Measurements from ENCODE around the gene ZKSCAN2. TPM values are rescaled to one million over a fixed set of nuclear protein-coding genes. Genes with fewer than 3 reads are reported as not detected.

Gene ZKSCAN2
- total RNA-seq: 2.6 and 4.2 TPM in 2 replicates

- DNase-seq (ENCODE audit: low read depth, low spot score): peak; percentile 48
These were observed at the start of gene ZKSCAN2 for GRCh38 chr16:25257470-25257955. TSS of gene ZKSCAN2 (minus strand) at chr16:25257845. CDS start at chr16:25257127, 718 bp downstream.

GRCh38 chr16:25299792-25300590 lies 42.3 kb upstream of the ZKSCAN2 start:
- DNase-seq (ENCODE audit: low read depth, low spot score): no peak

DNA sequence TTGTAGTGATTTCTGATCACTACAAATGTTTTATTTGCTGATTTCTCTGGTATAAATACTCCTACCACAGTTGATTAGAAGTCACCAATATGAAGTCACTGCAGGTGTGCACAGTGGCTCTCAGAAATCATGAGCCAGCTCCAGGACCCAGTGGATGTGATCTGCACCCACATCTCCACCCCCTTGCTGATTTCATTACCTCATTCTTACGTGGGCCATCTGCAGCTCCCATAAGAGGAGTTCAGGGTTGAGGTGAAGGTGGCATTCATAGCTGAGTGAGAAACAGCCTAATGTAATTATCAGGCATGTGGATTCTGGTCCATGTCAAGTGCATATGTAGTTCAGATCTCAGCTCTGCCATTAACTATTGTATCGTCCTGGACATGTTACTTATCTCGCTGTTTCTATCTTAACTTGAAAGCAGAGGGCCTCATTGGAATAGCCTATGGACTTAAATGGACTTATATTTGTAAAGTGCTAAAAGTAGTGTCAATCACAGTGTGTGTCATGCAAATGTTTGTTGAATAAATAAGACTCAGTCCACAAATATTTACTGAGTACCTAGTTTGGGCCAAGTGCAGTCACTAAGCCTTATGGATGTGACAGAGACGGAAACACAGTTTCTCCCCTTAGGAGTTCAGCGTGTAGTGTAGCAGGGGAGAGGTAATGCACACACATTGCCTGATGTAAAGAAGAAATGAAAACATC lies 40.7 kb upstream of the ZKSCAN2 start:
- no peak for DNase-seq (ENCODE audit: low read depth, low spot score)

- no peak for DNase-seq (ENCODE audit: low read depth, low spot score)
These were observed 39.6 kb upstream of the ZKSCAN2 start for GRCh38 chr16:25297151-25297787.

GRCh38 chr16:25291580-25291979 lies 33.9 kb upstream of the ZKSCAN2 start:
- no peak for DNase-seq (ENCODE audit: low read depth, low spot score)

- DNase-seq (ENCODE audit: low read depth, low spot score): no peak
These were observed 31.8 kb upstream of the ZKSCAN2 start for GRCh38 chr16:25289466-25289865.

GRCh38 chr16:25279491-25279890 lies 21.8 kb upstream of the ZKSCAN2 start:
- no peak for DNase-seq (ENCODE audit: low read depth, low spot score)

DNA sequence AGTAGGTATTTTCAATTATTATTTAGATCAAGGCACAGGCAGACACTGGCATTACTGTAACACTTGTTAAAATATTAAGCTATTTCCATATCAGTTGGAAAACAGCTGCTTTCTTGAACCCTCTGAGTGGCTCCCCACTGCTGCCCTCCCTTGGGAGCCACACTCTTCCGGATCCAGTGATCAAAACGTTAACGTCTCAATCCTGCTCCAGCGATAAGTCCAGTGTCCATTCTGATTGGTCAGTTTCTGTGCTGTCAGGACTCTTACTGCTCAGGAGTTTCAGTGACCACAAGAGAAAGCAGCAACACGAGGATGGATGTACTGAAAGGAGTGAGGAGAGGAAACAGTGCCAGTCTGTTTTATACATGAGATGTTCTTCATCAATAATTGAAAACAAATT lies 13.8 kb upstream of the ZKSCAN2 start:
- DNase-seq (ENCODE audit: low read depth, low spot score): no peak

DNA sequence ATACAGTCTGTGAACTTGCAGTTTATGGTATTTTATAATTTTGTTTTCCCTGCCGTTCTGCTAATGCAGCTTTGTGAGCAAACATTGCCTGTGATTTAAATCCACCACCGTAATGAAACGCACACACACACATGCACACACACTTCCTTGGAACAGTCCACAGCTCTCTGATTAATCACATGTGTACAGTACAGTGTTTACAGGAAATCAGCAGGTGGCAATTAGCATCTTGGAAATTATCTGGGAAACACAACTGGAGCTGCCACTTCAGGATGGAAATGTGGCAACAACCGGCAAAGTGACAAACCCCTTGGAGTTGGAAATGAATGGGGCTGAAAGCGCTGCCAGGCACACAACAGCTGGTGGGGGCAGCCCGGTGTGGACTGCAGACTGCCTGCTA lies 12.9 kb upstream of the ZKSCAN2 start:
- no peak for DNase-seq (ENCODE audit: low read depth, low spot score)

GRCh38 chr16:25269879-25270278 lies 12.2 kb upstream of the ZKSCAN2 start:
- no peak for DNase-seq (ENCODE audit: low read depth, low spot score)

DNA sequence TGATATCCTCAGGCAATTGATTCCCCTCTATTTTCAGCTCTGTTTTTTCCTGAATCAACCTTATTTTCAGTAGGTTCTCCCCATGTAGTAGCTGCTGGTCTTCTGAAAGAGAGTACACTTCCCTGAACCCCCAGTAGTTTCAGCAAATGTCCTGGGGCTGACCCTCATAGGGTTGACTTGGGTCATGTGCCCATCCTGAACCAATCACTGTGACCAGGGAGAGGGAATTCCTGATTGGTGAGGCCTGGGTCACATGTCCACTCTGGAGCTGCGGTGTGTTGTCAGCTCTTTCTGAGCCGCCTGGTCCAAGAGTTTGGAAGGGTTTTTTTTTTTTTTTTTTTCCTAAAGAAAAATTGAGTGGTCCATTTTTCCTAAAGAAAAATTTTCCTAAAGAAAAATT lies 8.3 kb upstream of the ZKSCAN2 start:
- DNase-seq (ENCODE audit: low read depth, low spot score): no peak

DNA sequence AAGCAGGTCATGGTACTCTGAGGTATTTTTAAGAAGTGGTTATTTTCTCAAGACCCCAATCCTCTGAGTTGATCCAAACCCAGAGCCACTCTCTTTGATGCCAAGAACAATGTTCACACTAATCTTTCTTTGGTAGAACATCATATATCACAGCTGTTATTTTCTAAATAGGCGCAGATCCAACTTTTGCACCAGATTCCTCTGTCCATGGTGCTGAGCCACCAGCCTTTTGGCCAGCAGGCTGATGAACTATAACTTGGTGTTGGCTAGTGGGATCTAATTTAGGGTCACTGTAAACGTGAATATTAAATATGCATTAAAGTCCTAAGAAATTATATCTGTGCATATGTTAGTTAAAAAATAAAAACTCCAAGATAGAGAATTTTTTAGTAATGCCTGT lies 7.0 kb upstream of the ZKSCAN2 start:
- DNase-seq (ENCODE audit: low read depth, low spot score): no peak

DNA sequence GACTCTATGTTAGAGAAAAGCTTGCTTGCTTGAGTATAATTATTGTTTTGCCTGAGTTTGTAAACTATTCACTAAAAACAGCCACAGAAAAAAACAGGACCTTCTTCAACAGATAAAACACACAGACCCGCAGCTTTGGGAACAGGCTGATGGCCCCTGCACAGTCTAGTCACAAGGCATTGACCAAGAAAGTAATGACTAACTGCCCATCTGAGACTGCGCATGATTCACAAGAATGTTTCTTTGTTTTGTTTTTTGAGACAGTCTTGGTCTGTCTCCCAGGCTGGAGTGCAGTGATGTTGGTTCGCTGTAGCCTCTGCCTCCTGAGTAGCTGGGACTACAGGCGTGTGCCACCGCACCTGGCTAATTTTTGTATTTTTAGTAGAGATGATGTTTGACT lies 2.8 kb upstream of the ZKSCAN2 start:
- DNase-seq (ENCODE audit: low read depth, low spot score): no peak

GRCh38 chr16:25258861-25259179 lies 1.2 kb upstream of the ZKSCAN2 start:
- no peak for DNase-seq (ENCODE audit: low read depth, low spot score)

- peak; percentile 41 for DNase-seq (ENCODE audit: low read depth, low spot score)
These were observed 563 bp upstream of the ZKSCAN2 start for GRCh38 chr16:25257956-25258860.

GRCh38 chr16:25256695-25257469 lies 763 bp downstream of the ZKSCAN2 start:
- DNase-seq (ENCODE audit: low read depth, low spot score): no peak

- DNase-seq (ENCODE audit: low read depth, low spot score): no peak
These were observed 4.3 kb downstream of the ZKSCAN2 start for GRCh38 chr16:25253322-25253721.

- no peak for DNase-seq (ENCODE audit: low read depth, low spot score)
These were observed 7.2 kb downstream of the ZKSCAN2 start for GRCh38 chr16:25250467-25250866.

- DNase-seq (ENCODE audit: low read depth, low spot score): no peak
These were observed 21.7 kb downstream of the ZKSCAN2 start for GRCh38 chr16:25235991-25236390.

DNA sequence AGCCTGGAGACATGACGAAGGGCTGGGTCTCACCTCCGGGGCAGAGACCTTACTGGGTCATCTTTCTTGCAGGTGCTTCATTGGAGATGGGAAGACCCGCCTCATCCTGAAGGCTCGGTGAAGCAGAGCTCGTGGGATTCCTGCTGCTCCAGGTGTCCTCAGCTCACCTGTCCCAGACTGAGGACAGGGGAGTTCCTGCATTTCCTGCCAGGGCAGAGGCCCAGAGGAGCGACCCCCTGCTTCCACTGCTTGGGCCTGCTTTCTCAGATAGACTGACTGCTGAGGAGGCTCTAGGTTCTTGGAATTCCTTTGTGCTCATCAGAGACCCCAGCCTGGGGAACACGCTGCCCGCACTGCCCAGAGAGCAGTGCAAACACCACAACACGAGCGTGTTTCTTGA lies 29.3 kb downstream of the ZKSCAN2 start:
- DNase-seq (ENCODE audit: low read depth, low spot score): no peak
